Activated B cell treated with CpG ODN at 0.5 μM for 24 hours (primary cell): ENCODE results near the gene TXNDC15. TPM values are rescaled to one million over a fixed set of nuclear protein-coding genes. Genes with fewer than 3 reads are reported as not detected.

Experiments
- ATAC-seq: fragments of 200-7000 bp; cut with Tn5 transposase; one replicate; pipeline ENCODE4 v1.10.0; 2021; ENCODE audit warnings: low read depth, mild to moderate bottlenecking, moderate library complexity
- CTCF ChIA-PET: fragments of 350-600 bp; sonication (Branson Sonifier 250); formaldehyde crosslinking; loops from one replicate; lab custom pipeline; 2021; ENCODE audit warnings: antibody characterized with exemption; lab: Charles Lee
- POLR2A ChIA-PET: fragments of 350-600 bp; sonication (Branson Sonifier 250); formaldehyde crosslinking; loops from one replicate; lab custom pipeline; 2021; ENCODE audit warnings: antibody characterized with exemption; lab: Charles Lee
- DNase-seq: peaks from one replicate; pipeline ENCODE4 v3.0.0; 2022
- H3K27ac Mint-ChIP-seq: one replicate; pipeline ENCODE4 v1.8.0; 2020; ENCODE audit warnings: mixed read lengths
- H3K27me3 Mint-ChIP-seq: one replicate; pipeline ENCODE4 v1.8.0; 2021; ENCODE audit warnings: mixed read lengths
- H3K36me3 Mint-ChIP-seq: one replicate; pipeline ENCODE4 v1.8.0; 2021; ENCODE audit warnings: low read depth, mixed read lengths
- H3K4me1 Mint-ChIP-seq: one replicate; pipeline ENCODE4 v1.8.0; 2021; ENCODE audit warnings: mixed read lengths
- H3K4me3 Mint-ChIP-seq: one replicate; pipeline ENCODE4 v1.8.0; 2020; ENCODE audit warnings: mild to moderate bottlenecking, mixed read lengths
- H3K9me3 Mint-ChIP-seq: one replicate; pipeline ENCODE4 v1.8.0; 2020; ENCODE audit warnings: mixed read lengths
- CTCF ChIP-seq: fragments of 200-600 bp; IDR thresholded peaks from one replicate; pipeline ENCODE4 v1.8.0; 2022; ENCODE audit warnings: antibody characterized with exemption, mild to moderate bottlenecking
- intact Hi-C: fragments of 100-400 bp; cut with micrococcal nuclease; formaldehyde crosslinking; loops from one replicate; pipeline ENCODE4 v1.15.1; 2024
- total RNA-seq: library from RNA; stranded (reverse); gene quantifications from 2 replicates; pipeline ENCODE4 v1.2.3, GENCODE V29; 2022

The TXNDC15 gene
- total RNA-seq, 1 donor from 2014 or later = 26.6 TPM

- no peak overlapping the region for H3K4me3 Mint-ChIP-seq
- no peak for ATAC-seq
- no peaks in the 10 kb centered on the region for H3K27me3 Mint-ChIP-seq
- DNase-seq = no peak
- H3K27ac Mint-ChIP-seq = no peak overlapping the region
- H3K9me3 Mint-ChIP-seq = no peaks in the 10 kb centered on the region
- CTCF ChIA-PET = no interaction called here
- intact Hi-C loops = no loop called here
- no peak for TF ChIP-seq CTCF
- peaks cover 29% of the 10 kb centered on the region for H3K36me3 Mint-ChIP-seq
- POLR2A ChIA-PET = no interaction called here
- no peaks in the 10 kb centered on the region for H3K4me1 Mint-ChIP-seq
Measured at GRCh38 chr5:134938030-134938429, 63.9 kb downstream of the TXNDC15 start.

GRCh38 chr5:134939500-134939899 lies 65.3 kb downstream of the TXNDC15 start:
- CTCF ChIA-PET = no interaction called here
- H3K27ac Mint-ChIP-seq = no peak overlapping the region
- intact Hi-C loops = no loop called here

DNA sequence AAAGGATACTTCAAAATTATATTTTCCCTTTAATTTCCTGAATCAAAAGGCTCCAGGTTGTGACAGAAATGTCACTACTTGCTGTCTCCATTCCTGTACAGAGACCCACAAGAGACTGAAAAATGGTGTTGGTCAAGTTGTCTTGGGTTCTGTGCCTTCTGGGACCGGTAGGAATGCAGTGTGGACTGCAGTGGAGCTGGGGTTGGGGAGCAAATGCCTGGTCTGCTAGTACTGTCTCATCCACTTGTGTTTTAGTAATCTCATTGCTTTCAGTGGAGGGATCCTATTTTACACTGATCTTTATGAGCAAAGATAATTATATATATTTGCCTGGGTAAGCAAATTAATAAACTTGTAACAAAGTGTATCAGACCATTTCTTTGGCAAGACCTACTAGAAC lies 69.4 kb downstream of the TXNDC15 start:
- ChIA-PET CTCF (no interaction called here), POLR2A (no interaction called here)
- no peak for TF ChIP-seq CTCF
- intact Hi-C loops = no loop called here
- no peak for ATAC-seq
- Mint-ChIP-seq H3K36me3 (peaks cover 9% of the 10 kb centered on the region), H3K9me3 (no peaks in the 10 kb centered on the region), H3K4me3 (no peak overlapping the region), H3K4me1 (no peaks in the 10 kb centered on the region), H3K27ac (no peak overlapping the region), H3K27me3 (no peaks in the 10 kb centered on the region)
- DNase-seq = no peak

More at GRCh38 chr5:134939500-134939899, 65.3 kb downstream of the TXNDC15 start:
- H3K36me3 Mint-ChIP-seq = peaks cover 26% of the 10 kb centered on the region
- H3K27me3 Mint-ChIP-seq = no peaks in the 10 kb centered on the region
- POLR2A ChIA-PET = no interaction called here
- ATAC-seq (no peak), DNase-seq (no peak)
- TF ChIP-seq CTCF = no peak
- no peaks in the 10 kb centered on the region for H3K4me1 Mint-ChIP-seq
- no peaks in the 10 kb centered on the region for H3K9me3 Mint-ChIP-seq
- H3K4me3 Mint-ChIP-seq = no peak overlapping the region

- Mint-ChIP-seq H3K9me3 (no peaks in the 10 kb centered on the region), H3K27ac (no peak overlapping the region), H3K4me3 (no peak overlapping the region), H3K27me3 (no peaks in the 10 kb centered on the region), H3K36me3 (peaks cover 9% of the 10 kb centered on the region), H3K4me1 (no peaks in the 10 kb centered on the region)
- TF ChIP-seq CTCF = no peak
- ChIA-PET CTCF (interaction anchor here (1.1 kb wide), 1 partner anchor 90 kb away, joined by 3 read pairs; no protein-coding TSS in a partner anchor), POLR2A (no interaction called here)
- intact Hi-C loops = no loop called here
- DNase-seq = no peak
- no peak for ATAC-seq
Measured at GRCh38 chr5:134944630-134945029, 70.5 kb downstream of the TXNDC15 start.

- H3K36me3 Mint-ChIP-seq = peaks cover 6% of the 10 kb centered on the region
- ChIA-PET CTCF (interaction anchor here (1.1 kb wide), 1 partner anchor 90 kb away, joined by 3 read pairs; no protein-coding TSS in a partner anchor), POLR2A (no interaction called here)
- no peak overlapping the region for H3K27ac Mint-ChIP-seq
- intact Hi-C loops = no loop called here
- no peak for DNase-seq
- ATAC-seq = no peak
- H3K27me3 Mint-ChIP-seq = no peaks in the 10 kb centered on the region
- no peak for TF ChIP-seq CTCF
- no peaks in the 10 kb centered on the region for H3K4me1 Mint-ChIP-seq
- no peaks in the 10 kb centered on the region for H3K9me3 Mint-ChIP-seq
- H3K4me3 Mint-ChIP-seq = no peak overlapping the region
Measured at GRCh38 chr5:134945041-134945440, 70.9 kb downstream of the TXNDC15 start.
